ENCODE results near the gene FOXO4. TPM values are rescaled to one million over a fixed set of nuclear protein-coding genes. Genes with fewer than 3 reads are reported as not detected.

The FOXO4 gene
- total and polyA plus RNA-seq, 12 donors = 12.2 to 67.8 (median 36.3) TPM

GRCh38 chrX:71107762-71108360 lies 12.2 kb downstream of the FOXO4 start:
- no peak for TF ChIP-seq CTCF (IDR thresholded peaks at IDR 0.05)
- peak overlapping the region in 1 of 10 donors; percentile 53 for H3K4me3 ChIP-seq
- WGBS, 2 donors = 38 to 40% methylated on average over 9 of the region's 9 CpGs
- no peak overlapping the region for H3K27ac ChIP-seq
- no peak for ATAC-seq
- peaks cover 0 to 40% (median 0%) of the 10 kb centered on the region in 9 donors for H3K4me1 ChIP-seq
- DNase-seq = no peak
- H3K27me3 ChIP-seq = peaks cover 0 to 8% (median 0%) of the 10 kb centered on the region in 7 donors
- H3K36me3 ChIP-seq = no peaks in the 10 kb centered on the region
- H3K9me3 ChIP-seq = no peaks in the 10 kb centered on the region
- intact Hi-C loops (cut with DNase I) = no loop called here

- no peak for TF ChIP-seq CTCF (IDR thresholded peaks at IDR 0.05)
- 96 to 98% methylated on average over 6 of the region's 6 CpGs for WGBS, 2 donors
- Histone ChIP-seq H3K4me1 (peaks cover 0 to 28% (median 0%) of the 10 kb centered on the region in 9 donors), H3K9me3 (no peaks in the 10 kb centered on the region), H3K27me3 (peaks cover 0 to 8% (median 0%) of the 10 kb centered on the region in 7 donors), H3K4me3 (peak overlapping the region in 1 of 10 donors; percentile 53), H3K27ac (no peak overlapping the region), H3K36me3 (no peaks in the 10 kb centered on the region)
- intact Hi-C loops (cut with DNase I) = no loop called here
- DNase-seq (no peak), ATAC-seq (no peak)
Observed at GRCh38 chrX:71109051-71109450, 13.4 kb downstream of the FOXO4 start.

- Histone ChIP-seq H3K27ac (peak within 1 kb of the TSS in 2 of 10 donors; percentile 22 to 86), H3K36me3 (no peaks in the 10 kb centered on the region), H3K27me3 (peaks cover 0 to 8% (median 0%) of the 10 kb centered on the region in 7 donors), H3K4me1 (peaks cover 0 to 18% (median 0%) of the 10 kb centered on the region in 9 donors), H3K4me3 (peak within 1 kb of the TSS in 2 of 10 donors; percentile 5 to 53), H3K9me3 (no peaks in the 10 kb centered on the region)
- no peak for TF ChIP-seq CTCF (IDR thresholded peaks at IDR 0.05)
- intact Hi-C loops (cut with DNase I) = no loop called here
- no peak for DNase-seq
- peak in 3 of 8 donors; percentile 27 to 42 (median 33) for ATAC-seq
- 67 to 74% methylated on average over 7 to 8 of the region's 8 CpGs for WGBS, 2 donors
Observed at GRCh38 chrX:71111141-71111843, 15.6 kb downstream of the FOXO4 start, which contains the start of gene IL2RG. TSS of gene IL2RG (minus strand) at chrX:71111577. CDS start at chrX:71111539, 38 bp downstream.

GRCh38 chrX:71111921-71112431 lies 16.3 kb downstream of the FOXO4 start:
- peaks cover 0 to 14% (median 0%) of the 10 kb centered on the region in 9 donors for H3K4me1 ChIP-seq
- no peaks in the 10 kb centered on the region for H3K36me3 ChIP-seq
- 74 to 78% methylated on average over 5 of the region's 5 CpGs for WGBS, 2 donors
- intact Hi-C loops (cut with DNase I) = no loop called here
- peak overlapping the region in 1 of 10 donors; percentile 53 for H3K4me3 ChIP-seq
- ATAC-seq (no peak), DNase-seq (no peak)
- no peak for TF ChIP-seq CTCF (IDR thresholded peaks at IDR 0.05)
- peaks cover 0 to 8% (median 0%) of the 10 kb centered on the region in 7 donors for H3K27me3 ChIP-seq
- no peaks in the 10 kb centered on the region for H3K9me3 ChIP-seq
- H3K27ac ChIP-seq = peak overlapping the region in 1 of 10 donors; percentile 86

Measured in heart right ventricle (tissue), 16 donors.